ENCODE results near the gene SLAMF9.
A peak's percentile ranks its signal among the peaks of the same experiment; 100 is the strongest.

Gene SLAMF9

DNA sequence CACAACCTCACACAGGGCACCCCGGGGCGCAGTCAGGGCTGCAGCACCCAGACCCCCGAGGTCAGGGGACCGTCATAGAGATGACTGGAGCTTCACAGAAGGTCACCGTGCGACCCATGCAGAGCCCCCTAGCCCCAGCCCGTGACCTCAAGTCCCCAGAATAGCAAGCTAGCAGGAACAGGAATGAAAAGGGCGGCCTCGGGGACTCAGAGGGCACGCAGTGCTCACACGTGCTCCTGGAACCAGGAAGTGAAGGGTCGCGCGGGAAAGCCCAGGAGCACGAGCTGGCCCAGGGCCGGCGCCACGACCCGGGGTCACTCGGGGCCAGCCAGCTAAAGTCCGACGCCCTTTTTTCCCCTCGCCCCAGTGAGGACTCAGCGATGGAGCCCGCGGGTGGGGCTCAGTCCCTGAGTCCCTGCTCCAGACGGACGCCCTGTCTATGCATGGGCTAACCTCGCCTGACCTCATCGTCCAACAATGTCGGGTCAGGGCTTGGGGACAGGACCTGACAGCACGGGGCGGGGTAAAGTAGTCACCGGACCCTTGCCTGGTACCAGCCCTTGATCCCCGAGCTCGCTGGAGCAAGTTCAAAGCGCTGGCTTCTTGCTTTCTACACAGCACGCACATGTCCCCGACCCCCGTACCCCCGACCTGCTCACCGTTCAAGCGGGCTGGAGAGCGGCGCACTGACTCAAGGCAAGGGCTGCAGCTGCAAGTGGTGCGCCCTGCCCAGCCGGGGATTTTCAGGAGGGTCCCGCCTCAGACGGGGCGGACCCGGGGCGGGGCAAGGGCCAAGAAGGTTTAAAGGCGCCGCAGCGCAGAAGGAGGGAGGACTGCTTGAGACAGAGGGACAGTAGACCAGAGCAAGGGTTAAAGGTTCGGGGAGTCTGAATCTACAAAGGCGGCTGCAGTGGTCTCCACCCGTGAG lies 29.0 kb downstream of the SLAMF9 start, which contains the start of gene TAGLN2:
TSS of gene TAGLN2 (minus strand) at position 717 of the 928 bp plus-strand sequence. CDS start 4,998 bp downstream, outside the sequence.
- no peak for TF ChIP-seq ZNF565 (CRISPR knock-in tag; conservative IDR thresholded peaks at IDR 0.05; ENCODE audit: low read depth)
- no peak for TF ChIP-seq ZNF8 (CRISPR knock-in tag; IDR thresholded peaks at IDR 0.05)
- TF ChIP-seq RARB (CRISPR knock-in tag; IDR thresholded peaks at IDR 0.05): peak; percentile 36; the same call in 1 of the 2 replicates
- no peak for TF ChIP-seq ESRRG (CRISPR knock-in tag; IDR thresholded peaks at IDR 0.05)
- peak; percentile 92 for ATAC-seq

DNA sequence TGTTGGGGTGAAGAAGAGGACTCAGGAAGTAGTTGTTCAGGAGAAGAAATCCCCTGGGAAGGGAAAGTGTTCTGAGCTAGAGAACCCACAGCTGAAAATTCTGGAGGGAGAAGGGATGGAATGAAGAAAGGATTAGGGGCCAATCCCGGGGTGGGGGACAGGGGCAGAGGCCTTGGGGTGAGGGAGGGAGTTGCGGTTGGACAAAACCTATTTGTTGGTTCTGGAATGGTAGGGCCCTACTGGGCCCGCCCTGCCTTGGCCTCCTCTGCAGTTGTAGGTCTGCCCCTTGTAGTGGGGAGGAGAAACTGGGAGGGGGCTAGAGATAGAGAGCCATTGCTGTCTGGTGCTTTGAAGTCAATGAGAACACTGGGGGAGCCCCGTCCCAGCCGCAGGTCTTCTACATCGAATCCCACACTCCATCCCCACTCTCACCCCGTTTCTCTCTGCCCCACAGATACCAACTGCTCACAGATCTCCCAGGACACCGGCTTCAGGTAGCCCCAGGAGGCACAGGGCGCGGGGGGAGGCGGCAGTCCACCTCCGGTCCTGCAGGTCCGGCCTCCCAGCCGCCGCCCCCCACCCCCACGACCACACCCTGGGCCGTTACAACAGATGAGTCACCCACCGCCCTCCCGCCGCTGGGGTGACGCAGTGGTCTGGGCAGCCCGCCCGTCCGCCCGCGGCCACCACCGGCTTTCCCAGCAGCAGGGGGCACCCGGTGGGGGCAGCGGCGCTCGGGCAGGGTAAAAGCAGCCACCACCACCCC lies 29.8 kb downstream of the SLAMF9 start:
- TF ChIP-seq ZNF70 (CRISPR knock-in tag; IDR thresholded peaks at IDR 0.05): no peak
- TF ChIP-seq ISL1 (CRISPR knock-in tag; IDR thresholded peaks at IDR 0.05): no peak
- no peak for TF ChIP-seq ARNTL (CRISPR knock-in tag; IDR thresholded peaks at IDR 0.05; ENCODE audit: borderline replicate concordance, low read depth)
- TF ChIP-seq TOX (CRISPR knock-in tag; IDR thresholded peaks at IDR 0.05; ENCODE audit: borderline replicate concordance): no peak
- no peak for TF ChIP-seq ZNF565 (CRISPR knock-in tag; conservative IDR thresholded peaks at IDR 0.05; ENCODE audit: low read depth)
- TF ChIP-seq, protein P1, sequence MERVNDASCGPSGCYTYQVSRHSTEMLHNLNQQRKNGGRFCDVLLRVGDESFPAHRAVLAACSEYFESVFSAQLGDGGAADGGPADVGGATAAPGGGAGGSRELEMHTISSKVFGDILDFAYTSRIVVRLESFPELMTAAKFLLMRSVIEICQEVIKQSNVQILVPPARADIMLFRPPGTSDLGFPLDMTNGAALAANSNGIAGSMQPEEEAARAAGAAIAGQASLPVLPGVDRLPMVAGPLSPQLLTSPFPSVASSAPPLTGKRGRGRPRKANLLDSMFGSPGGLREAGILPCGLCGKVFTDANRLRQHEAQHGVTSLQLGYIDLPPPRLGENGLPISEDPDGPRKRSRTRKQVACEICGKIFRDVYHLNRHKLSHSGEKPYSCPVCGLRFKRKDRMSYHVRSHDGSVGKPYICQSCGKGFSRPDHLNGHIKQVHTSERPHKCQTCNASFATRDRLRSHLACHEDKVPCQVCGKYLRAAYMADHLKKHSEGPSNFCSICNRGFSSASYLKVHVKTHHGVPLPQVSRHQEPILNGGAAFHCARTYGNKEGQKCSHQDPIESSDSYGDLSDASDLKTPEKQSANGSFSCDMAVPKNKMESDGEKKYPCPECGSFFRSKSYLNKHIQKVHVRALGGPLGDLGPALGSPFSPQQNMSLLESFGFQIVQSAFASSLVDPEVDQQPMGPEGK (CRISPR knock-in tag; IDR thresholded peaks at IDR 0.05; ENCODE audit: borderline replicate concordance): peak; percentile 85; the same call in 1 of the 2 replicates
- no peak for TF ChIP-seq CSDC2 (CRISPR knock-in tag; IDR thresholded peaks at IDR 0.05)
- no peak for TF ChIP-seq ESRRG (CRISPR knock-in tag; IDR thresholded peaks at IDR 0.05)
- 0 out of 2 replicates have a peak, but pooled peaks have one; percentile 65 for TF ChIP-seq GLIS3 (CRISPR knock-in tag; IDR thresholded peaks at IDR 0.05)
- no peak for TF ChIP-seq ZFP30 (CRISPR knock-in tag; IDR thresholded peaks at IDR 0.05)
- TF ChIP-seq, protein P2, sequence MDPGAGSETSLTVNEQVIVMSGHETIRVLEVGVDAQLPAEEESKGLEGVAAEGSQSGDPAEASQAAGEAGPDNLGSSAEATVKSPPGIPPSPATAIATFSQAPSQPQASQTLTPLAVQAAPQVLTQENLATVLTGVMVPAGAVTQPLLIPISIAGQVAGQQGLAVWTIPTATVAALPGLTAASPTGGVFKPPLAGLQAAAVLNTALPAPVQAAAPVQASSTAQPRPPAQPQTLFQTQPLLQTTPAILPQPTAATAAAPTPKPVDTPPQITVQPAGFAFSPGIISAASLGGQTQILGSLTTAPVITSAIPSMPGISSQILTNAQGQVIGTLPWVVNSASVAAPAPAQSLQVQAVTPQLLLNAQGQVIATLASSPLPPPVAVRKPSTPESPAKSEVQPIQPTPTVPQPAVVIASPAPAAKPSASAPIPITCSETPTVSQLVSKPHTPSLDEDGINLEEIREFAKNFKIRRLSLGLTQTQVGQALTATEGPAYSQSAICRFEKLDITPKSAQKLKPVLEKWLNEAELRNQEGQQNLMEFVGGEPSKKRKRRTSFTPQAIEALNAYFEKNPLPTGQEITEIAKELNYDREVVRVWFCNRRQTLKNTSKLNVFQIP (CRISPR knock-in tag; IDR thresholded peaks at IDR 0.05; ENCODE audit: borderline replicate concordance, low read depth): no peak
- 0 out of 2 replicates have a peak, but pooled peaks have one; percentile 6 for TF ChIP-seq RARB (CRISPR knock-in tag; IDR thresholded peaks at IDR 0.05)
- TF ChIP-seq SNAI2 (CRISPR knock-in tag; IDR thresholded peaks at IDR 0.05): no peak
- TF ChIP-seq ZC3H10 (CRISPR knock-in tag; IDR thresholded peaks at IDR 0.05): peak; percentile 48; the same call in 1 of the 2 replicates
- peak; percentile 58 for ATAC-seq

DNA sequence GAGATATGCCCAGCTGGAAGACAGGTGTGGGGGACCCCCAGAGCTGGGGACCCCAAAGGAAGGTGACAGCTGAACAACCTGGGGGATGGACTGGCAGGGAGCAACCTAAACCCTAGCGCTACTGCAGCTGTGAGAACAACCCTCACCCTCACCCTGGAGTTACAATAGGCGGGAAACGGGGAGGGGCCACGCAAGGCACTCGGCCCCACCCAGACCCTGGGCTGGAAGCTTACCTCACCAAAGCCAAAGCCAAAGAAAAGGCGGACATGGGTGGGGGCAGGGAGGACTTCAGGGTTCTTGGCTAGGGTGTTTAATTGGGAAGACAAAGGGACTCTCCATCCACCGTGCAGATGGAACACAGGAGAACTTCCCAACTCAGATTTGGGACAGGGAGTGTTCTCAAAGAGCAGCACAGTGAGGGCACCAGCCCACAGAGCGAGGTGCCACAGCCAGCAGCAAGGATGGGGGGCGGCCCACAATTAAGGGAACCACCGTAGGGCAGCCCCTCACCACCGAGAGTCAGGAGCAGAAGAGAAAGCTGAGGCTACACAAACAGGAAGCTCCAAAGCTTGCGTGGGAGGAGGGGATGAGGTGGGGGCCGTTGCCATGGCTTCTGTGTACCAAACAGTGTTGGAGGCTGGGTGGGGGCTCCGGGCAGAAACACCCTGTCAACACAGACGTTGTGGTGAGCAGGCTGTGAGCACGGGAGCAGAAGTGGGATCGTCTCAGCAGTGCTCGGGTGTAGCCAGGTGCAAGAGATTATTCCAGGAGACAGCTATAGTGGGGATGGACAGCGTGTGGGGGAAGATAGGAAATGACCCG lies 30.6 kb downstream of the SLAMF9 start:
- no peak for TF ChIP-seq TOX (CRISPR knock-in tag; IDR thresholded peaks at IDR 0.05; ENCODE audit: borderline replicate concordance)
- no peak for TF ChIP-seq OSR1 (CRISPR knock-in tag; IDR thresholded peaks at IDR 0.05)
- TF ChIP-seq, protein P3, sequence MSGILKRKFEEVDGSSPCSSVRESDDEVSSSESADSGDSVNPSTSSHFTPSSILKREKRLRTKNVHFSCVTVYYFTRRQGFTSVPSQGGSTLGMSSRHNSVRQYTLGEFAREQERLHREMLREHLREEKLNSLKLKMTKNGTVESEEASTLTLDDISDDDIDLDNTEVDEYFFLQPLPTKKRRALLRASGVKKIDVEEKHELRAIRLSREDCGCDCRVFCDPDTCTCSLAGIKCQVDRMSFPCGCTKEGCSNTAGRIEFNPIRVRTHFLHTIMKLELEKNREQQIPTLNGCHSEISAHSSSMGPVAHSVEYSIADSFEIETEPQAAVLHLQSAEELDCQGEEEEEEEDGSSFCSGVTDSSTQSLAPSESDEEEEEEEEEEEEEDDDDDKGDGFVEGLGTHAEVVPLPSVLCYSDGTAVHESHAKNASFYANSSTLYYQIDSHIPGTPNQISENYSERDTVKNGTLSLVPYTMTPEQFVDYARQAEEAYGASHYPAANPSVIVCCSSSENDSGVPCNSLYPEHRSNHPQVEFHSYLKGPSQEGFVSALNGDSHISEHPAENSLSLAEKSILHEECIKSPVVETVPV (CRISPR knock-in tag; IDR thresholded peaks at IDR 0.05): no peak
- TF ChIP-seq CSDC2 (CRISPR knock-in tag; IDR thresholded peaks at IDR 0.05): no peak
- no peak for TF ChIP-seq ZFP30 (CRISPR knock-in tag; IDR thresholded peaks at IDR 0.05)
- no peak for TF ChIP-seq ZNF565 (CRISPR knock-in tag; conservative IDR thresholded peaks at IDR 0.05; ENCODE audit: low read depth)
- no peak for TF ChIP-seq ISL1 (CRISPR knock-in tag; IDR thresholded peaks at IDR 0.05)
- ATAC-seq: peak; percentile 17

DNA sequence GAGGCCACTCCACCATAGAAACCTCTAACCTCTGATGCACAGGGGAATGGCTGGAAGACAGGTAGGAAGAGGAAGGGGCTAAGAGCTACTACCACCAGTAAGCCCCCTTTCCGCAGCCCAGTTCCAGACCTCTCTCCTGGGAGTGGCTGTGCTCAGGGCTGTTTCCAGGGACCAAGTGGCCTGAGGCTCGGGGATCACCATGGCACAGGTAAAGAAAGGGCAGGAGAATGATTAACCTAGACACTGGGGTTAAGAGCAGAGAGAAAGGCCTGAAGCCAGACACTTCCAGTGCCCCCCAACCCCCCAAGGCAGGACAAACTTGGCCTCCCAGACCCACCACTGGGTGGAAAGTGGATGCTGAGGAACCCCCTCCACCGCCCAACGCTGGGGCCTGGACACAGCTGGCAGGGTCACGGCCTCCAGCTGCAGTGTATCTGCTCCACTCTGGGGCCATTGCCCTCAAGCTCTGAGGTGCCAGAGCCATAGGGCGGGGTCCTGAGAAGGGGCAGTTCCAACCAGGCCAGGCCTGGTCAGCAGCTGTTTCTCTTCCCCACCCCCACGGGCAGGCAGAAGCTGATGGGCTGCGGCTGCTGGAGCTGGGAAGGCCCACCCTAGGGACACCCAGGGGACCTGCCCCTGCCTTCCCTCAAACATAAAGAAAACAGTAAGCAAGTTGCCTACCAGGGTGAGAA lies 31.4 kb downstream of the SLAMF9 start:
- no peak for ATAC-seq
- TF ChIP-seq RARB (CRISPR knock-in tag; IDR thresholded peaks at IDR 0.05): no peak
- TF ChIP-seq, protein P3 (CRISPR knock-in tag; IDR thresholded peaks at IDR 0.05): no peak
- no peak for TF ChIP-seq CSDC2 (CRISPR knock-in tag; IDR thresholded peaks at IDR 0.05)
- TF ChIP-seq TCF4 (CRISPR knock-in tag; IDR thresholded peaks at IDR 0.05; ENCODE audit: borderline replicate concordance): no peak
- no peak for TF ChIP-seq ISL1 (CRISPR knock-in tag; IDR thresholded peaks at IDR 0.05)
- TF ChIP-seq ZC3H10 (CRISPR knock-in tag; IDR thresholded peaks at IDR 0.05): no peak
- no peak for TF ChIP-seq TOX (CRISPR knock-in tag; IDR thresholded peaks at IDR 0.05; ENCODE audit: borderline replicate concordance)
- TF ChIP-seq, protein P1 (CRISPR knock-in tag; IDR thresholded peaks at IDR 0.05; ENCODE audit: borderline replicate concordance): no peak
- TF ChIP-seq OSR1 (CRISPR knock-in tag; IDR thresholded peaks at IDR 0.05): no peak
- TF ChIP-seq ZNF565 (CRISPR knock-in tag; conservative IDR thresholded peaks at IDR 0.05; ENCODE audit: low read depth): no peak
- no peak for TF ChIP-seq ZNF8 (CRISPR knock-in tag; IDR thresholded peaks at IDR 0.05)
- TF ChIP-seq ZFP30 (CRISPR knock-in tag; IDR thresholded peaks at IDR 0.05): no peak
- TF ChIP-seq ARNTL (CRISPR knock-in tag; IDR thresholded peaks at IDR 0.05; ENCODE audit: borderline replicate concordance, low read depth): no peak
